RWPE1 (cell line): ENCODE data around the gene LGR4.

Source experiments
- CTCF ChIA-PET: fragments of 350-600 bp; sonication (Branson Sonifier 250); formaldehyde crosslinking; extraction: SDS; loops from one replicate; lab custom pipeline; 2021; lab: Yijun Ruan, JAX
- POLR2A ChIA-PET: fragments of 400-600 bp; formaldehyde crosslinking; extraction: SDS; loops from one replicate; lab custom pipeline; 2020; ENCODE audit warnings: antibody characterized with exemption; ENCODE audit not compliant: low non-redundant PET; lab: Yijun Ruan, JAX
- DNase-seq: peaks from one replicate; pipeline ENCODE4 v3.0.0; 2012; ENCODE audit warnings: low spot score
- H3K27ac ChIP-seq: fragments of 450-650 bp; 2 replicates; pipeline ENCODE4 v1.5.1; 2017
- CTCF ChIP-seq: fragments of 450-650 bp; conservative IDR thresholded peaks from 2 replicates; pipeline ENCODE4 v1.5.1; 2017; ENCODE audit warnings: low read depth, mild to moderate bottlenecking

The LGR4 gene

GRCh38 chr11:27489092-27489491 is 16.5 kb upstream of the LGR4 start:
- POLR2A ChIA-PET, result no interaction called here
- H3K27ac ChIP-seq, result no peak overlapping the region
- no peak for TF ChIP-seq CTCF
- CTCF ChIA-PET, result no interaction called here
- DNase-seq, result no peak

- no peak for TF ChIP-seq CTCF
- H3K27ac ChIP-seq, result no peak overlapping the region
- CTCF ChIA-PET, result no interaction called here
- no peak for DNase-seq
- POLR2A ChIA-PET, result no interaction called here
These were observed 15.1 kb upstream of the LGR4 start for GRCh38 chr11:27487706-27488105.

GRCh38 chr11:27485930-27486773 is 13.6 kb upstream of the LGR4 start:
- DNase-seq, result no peak
- ChIA-PET CTCF (interaction anchor here (0.6 to 1.9 kb wide), 16 partner anchors 10 to 1421 kb away, joined by 3 to 20 read pairs (median 4); no protein-coding TSS in a partner anchor), POLR2A (no interaction called here)
- peak; percentile 97 for TF ChIP-seq CTCF
- peak overlapping the region; percentile 40; the same call in 1 of the 2 replicates for H3K27ac ChIP-seq

GRCh38 chr11:27482793-27483192 is 10.2 kb upstream of the LGR4 start:
- CTCF ChIA-PET, result no interaction called here
- POLR2A ChIA-PET, result no interaction called here
- no peak overlapping the region for H3K27ac ChIP-seq
- TF ChIP-seq CTCF, result no peak
- DNase-seq, result no peak

- no peak overlapping the region for H3K27ac ChIP-seq
- TF ChIP-seq CTCF, result no peak
- no peak for DNase-seq
- ChIA-PET POLR2A (no interaction called here), CTCF (interaction anchor here (0.6 kb wide), 1 partner anchor 910 kb away, joined by 6 read pairs; the partner anchor contains the start of gene MUC15)
These were observed 9.4 kb upstream of the LGR4 start for GRCh38 chr11:27481992-27482391.

- H3K27ac ChIP-seq, result no peak overlapping the region
- ChIA-PET POLR2A (no interaction called here), CTCF (interaction anchor here (0.6 kb wide), 2 partner anchors 9 to 20 kb away, joined by 4 to 6 read pairs; no protein-coding TSS in a partner anchor)
- DNase-seq, result no peak
- no peak for TF ChIP-seq CTCF
These were observed 5.2 kb upstream of the LGR4 start for GRCh38 chr11:27477831-27478230.
